Neuron (in vitro differentiated cells): ENCODE results near the gene FNDC3B.

Experiments
- H2AFZ ChIP-seq: one replicate; pipeline ENCODE4 v1.6.1; 2013; ENCODE audit warnings: low read depth, mild to moderate bottlenecking, inconsistent platforms, low read length, moderate library complexity
- H3K27me3 ChIP-seq: one replicate; pipeline ENCODE4 v1.6.1; 2013; ENCODE audit warnings: low read length; ENCODE audit not compliant: insufficient read depth
- H3K36me3 ChIP-seq: one replicate; pipeline ENCODE4 v1.6.1; 2013; ENCODE audit warnings: low read length; ENCODE audit not compliant: insufficient read depth
- H3K4me1 ChIP-seq: one replicate; pipeline ENCODE4 v1.6.1; 2013; ENCODE audit warnings: low read length; ENCODE audit not compliant: insufficient read depth
- H3K4me3 ChIP-seq: 2 replicates; pipeline ENCODE4 v1.5.1; 2013; ENCODE audit warnings: mild to moderate bottlenecking, low read length, moderate library complexity
- H3K9me3 ChIP-seq: one replicate; pipeline ENCODE4 v1.6.1; 2013; ENCODE audit warnings: low read length

FNDC3B gene

GRCh38 chr3:172332256-172333041 lies 293.1 kb downstream of the FNDC3B start:
- no peaks in the 10 kb centered on the region for H3K4me1 ChIP-seq
- no peaks in the 10 kb centered on the region for H3K27me3 ChIP-seq
- peaks cover 2% of the 10 kb centered on the region for H3K9me3 ChIP-seq
- H3K4me3 ChIP-seq = no peak overlapping the region
- peaks cover 70% of the 10 kb centered on the region for H3K36me3 ChIP-seq
- H2AFZ ChIP-seq = no peak overlapping the region

- peaks cover 2% of the 10 kb centered on the region for H3K9me3 ChIP-seq
- H3K27me3 ChIP-seq = no peaks in the 10 kb centered on the region
- no peak overlapping the region for H3K4me3 ChIP-seq
- H3K36me3 ChIP-seq = peaks cover 71% of the 10 kb centered on the region
- H2AFZ ChIP-seq = no peak overlapping the region
- no peaks in the 10 kb centered on the region for H3K4me1 ChIP-seq
Observed at GRCh38 chr3:172333042-172333377, 293.6 kb downstream of the FNDC3B start.

GRCh38 chr3:172333692-172334457 lies 294.5 kb downstream of the FNDC3B start:
- Histone ChIP-seq H2AFZ (no peak overlapping the region), H3K4me3 (no peak overlapping the region), H3K4me1 (no peaks in the 10 kb centered on the region), H3K9me3 (peaks cover 2% of the 10 kb centered on the region), H3K27me3 (no peaks in the 10 kb centered on the region), H3K36me3 (peaks cover 66% of the 10 kb centered on the region)

- no peak overlapping the region for H2AFZ ChIP-seq
- no peaks in the 10 kb centered on the region for H3K27me3 ChIP-seq
- H3K9me3 ChIP-seq = peaks cover 2% of the 10 kb centered on the region
- H3K4me1 ChIP-seq = no peaks in the 10 kb centered on the region
- H3K36me3 ChIP-seq = peaks cover 61% of the 10 kb centered on the region
- H3K4me3 ChIP-seq = no peak overlapping the region
Observed at GRCh38 chr3:172334671-172335207, 295.4 kb downstream of the FNDC3B start.

GRCh38 chr3:172339892-172340291 lies 300.5 kb downstream of the FNDC3B start:
- Histone ChIP-seq H3K27me3 (no peaks in the 10 kb centered on the region), H2AFZ (no peak overlapping the region), H3K9me3 (peaks cover 2% of the 10 kb centered on the region), H3K4me1 (no peaks in the 10 kb centered on the region), H3K4me3 (no peak overlapping the region), H3K36me3 (peaks cover 71% of the 10 kb centered on the region)

GRCh38 chr3:172340583-172340982 lies 301.2 kb downstream of the FNDC3B start:
- Histone ChIP-seq H3K9me3 (peaks cover 2% of the 10 kb centered on the region), H3K27me3 (no peaks in the 10 kb centered on the region), H2AFZ (no peak overlapping the region), H3K4me1 (no peaks in the 10 kb centered on the region), H3K36me3 (peaks cover 71% of the 10 kb centered on the region), H3K4me3 (no peak overlapping the region)

GRCh38 chr3:172341482-172342059 lies 302.2 kb downstream of the FNDC3B start:
- H3K4me3 ChIP-seq = no peak overlapping the region
- no peaks in the 10 kb centered on the region for H3K27me3 ChIP-seq
- no peaks in the 10 kb centered on the region for H3K9me3 ChIP-seq
- H2AFZ ChIP-seq = no peak overlapping the region
- H3K36me3 ChIP-seq = peaks cover 73% of the 10 kb centered on the region
- no peaks in the 10 kb centered on the region for H3K4me1 ChIP-seq

GRCh38 chr3:172342097-172342659 lies 302.8 kb downstream of the FNDC3B start:
- Histone ChIP-seq H2AFZ (no peak overlapping the region), H3K4me3 (no peak overlapping the region), H3K4me1 (no peaks in the 10 kb centered on the region), H3K9me3 (no peaks in the 10 kb centered on the region), H3K27me3 (no peaks in the 10 kb centered on the region), H3K36me3 (peaks cover 72% of the 10 kb centered on the region)

GRCh38 chr3:172343117-172343516 lies 303.7 kb downstream of the FNDC3B start:
- Histone ChIP-seq H3K36me3 (peaks cover 74% of the 10 kb centered on the region), H3K27me3 (no peaks in the 10 kb centered on the region), H3K4me1 (no peaks in the 10 kb centered on the region), H3K9me3 (no peaks in the 10 kb centered on the region), H3K4me3 (no peak overlapping the region), H2AFZ (no peak overlapping the region)

- H3K4me1 ChIP-seq = no peaks in the 10 kb centered on the region
- H2AFZ ChIP-seq = no peak overlapping the region
- H3K36me3 ChIP-seq = peaks cover 79% of the 10 kb centered on the region
- no peaks in the 10 kb centered on the region for H3K27me3 ChIP-seq
- H3K9me3 ChIP-seq = no peaks in the 10 kb centered on the region
- no peak overlapping the region for H3K4me3 ChIP-seq
Observed at GRCh38 chr3:172343979-172344378, 304.6 kb downstream of the FNDC3B start.

- no peak overlapping the region for H2AFZ ChIP-seq
- peaks cover 85% of the 10 kb centered on the region for H3K36me3 ChIP-seq
- H3K27me3 ChIP-seq = no peaks in the 10 kb centered on the region
- H3K9me3 ChIP-seq = no peaks in the 10 kb centered on the region
- no peak overlapping the region for H3K4me3 ChIP-seq
- H3K4me1 ChIP-seq = no peaks in the 10 kb centered on the region
Observed at GRCh38 chr3:172346161-172346560, 306.8 kb downstream of the FNDC3B start.

- Histone ChIP-seq H3K27me3 (no peaks in the 10 kb centered on the region), H3K9me3 (no peaks in the 10 kb centered on the region), H3K4me1 (no peaks in the 10 kb centered on the region), H2AFZ (no peak overlapping the region), H3K4me3 (no peak overlapping the region), H3K36me3 (peaks cover 84% of the 10 kb centered on the region)
Observed at GRCh38 chr3:172347895-172348679, 308.7 kb downstream of the FNDC3B start.
